Peyer's patch (tissue), 4 donors: ENCODE measurements around the gene TMEM270.

Experiments used
- CTCF ChIP-seq, 6 experiments: fragments of 450-650 bp in 4 of 6; fragments of 200-600 bp in 2 of 6; sonication (generic) in 1 of 6; IDR thresholded peaks; one replicate each; pipeline ENCODE4 v1.5.1; 2017 to 2019; ENCODE audit warnings: antibody characterized with exemption in 6 of 6, mild to moderate bottlenecking in 3 of 6, moderate library complexity in 1 of 6
- POLR2A ChIP-seq, 2 donors: fragments of 450-650 bp; IDR thresholded peaks; one replicate each; pipeline ENCODE4 v1.5.1; 2017; ENCODE audit warnings: antibody characterized with exemption in 2 of 2, mild to moderate bottlenecking in 2 of 2, moderate library complexity in 2 of 2

- TF ChIP-seq CTCF (IDR thresholded peaks at IDR 0.05) = no peak
- TF ChIP-seq POLR2A (IDR thresholded peaks at IDR 0.05) = no peak
Measured at GRCh38 chr7:73815436-73815835, 45.5 kb upstream of the TMEM270 start.
